HG03460 (cell line): ENCODE results near the gene METTL2A.
"Not testable (repeated sequence)": the region's sequence is repeated elsewhere in the genome, so short reads cannot be mapped to it uniquely, and the experiment has no call there.

Experiments used
- ATAC-seq: cut with Tn5 transposase; IDR thresholded peaks from one replicate; pipeline ENCODE4 v1.9.1; 2021; ENCODE audit not compliant: unreplicated experiment

Gene METTL2A

GRCh38 chr17:62423647-62424461 is at the start of gene METTL2A:
TSS of gene METTL2A (plus strand) at chr17:62423897. CDS start at chr17:62423903, 6 bp downstream.
- peak; percentile 91 for ATAC-seq

- ATAC-seq, result no peak
Observed at GRCh38 chr17:62380253-62380652, 43.4 kb upstream of the METTL2A start, which contains the start of gene EFCAB3. TSS of gene EFCAB3 (plus strand) at chr17:62380553. CDS start at chr17:62382980, 2,427 bp downstream.

- no peak for ATAC-seq
Observed at GRCh38 chr17:62381561-62381960, 42.1 kb upstream of the METTL2A start.

GRCh38 chr17:62388856-62389255 is 34.8 kb upstream of the METTL2A start:
- no peak for ATAC-seq

GRCh38 chr17:62392908-62393307 is 30.8 kb upstream of the METTL2A start:
- ATAC-seq, result no peak

GRCh38 chr17:62398891-62399290 is 24.8 kb upstream of the METTL2A start:
- ATAC-seq, result no peak

- no peak for ATAC-seq
Observed at GRCh38 chr17:62405451-62405850, 18.2 kb upstream of the METTL2A start.

GRCh38 chr17:62413090-62413489 is 10.6 kb upstream of the METTL2A start:
- not testable (repeated sequence) for ATAC-seq

GRCh38 chr17:62426214-62426613 is 2.5 kb downstream of the METTL2A start:
- not testable (repeated sequence) for ATAC-seq

- not testable (repeated sequence) for ATAC-seq
Observed at GRCh38 chr17:62435251-62435650, 11.6 kb downstream of the METTL2A start.

- not testable (repeated sequence) for ATAC-seq
Observed at GRCh38 chr17:62441181-62441580, 17.5 kb downstream of the METTL2A start.

GRCh38 chr17:62444063-62444462 is 20.4 kb downstream of the METTL2A start:
- ATAC-seq, result no peak

GRCh38 chr17:62445791-62446190 is 22.1 kb downstream of the METTL2A start:
- not testable (repeated sequence) for ATAC-seq

GRCh38 chr17:62452195-62452594 is 28.5 kb downstream of the METTL2A start:
- ATAC-seq, result not testable (repeated sequence)

- not testable (repeated sequence) for ATAC-seq
Observed at GRCh38 chr17:62453041-62453440, 29.3 kb downstream of the METTL2A start.

GRCh38 chr17:62453656-62454055 is 30.0 kb downstream of the METTL2A start:
- ATAC-seq, result not testable (repeated sequence)

GRCh38 chr17:62454111-62454510 is 30.4 kb downstream of the METTL2A start:
- ATAC-seq, result peak; percentile 64

- ATAC-seq, result no peak
Observed at GRCh38 chr17:62456016-62456415, 32.3 kb downstream of the METTL2A start.

GRCh38 chr17:62458483-62458882 is 34.8 kb downstream of the METTL2A start:
- ATAC-seq, result not testable (repeated sequence)

- ATAC-seq, result not testable (repeated sequence)
Observed at GRCh38 chr17:62464422-62464821, 40.7 kb downstream of the METTL2A start.

GRCh38 chr17:62465271-62465670 is 41.6 kb downstream of the METTL2A start:
- not testable (repeated sequence) for ATAC-seq

- ATAC-seq, result not testable (repeated sequence)
Observed at GRCh38 chr17:62470666-62471379, 47.1 kb downstream of the METTL2A start.
